Nephron (organoid): Measurements from ENCODE around the gene PPIB.
"Not testable (repeated sequence)": the region's sequence is repeated elsewhere in the genome, so short reads cannot be mapped to it uniquely, and the experiment has no call there.

ENCODE experiments used
- H3K27ac Mint-ChIP-seq, 3 experiments: 2 replicates each; pipeline ENCODE4 v1.8.0; 2020; ENCODE audit warnings: mixed read lengths in 3 of 3, mild to moderate bottlenecking in 2 of 3, moderate library complexity in 1 of 3
- H3K27me3 Mint-ChIP-seq: 2 replicates; pipeline ENCODE4 v1.8.0; 2021; ENCODE audit warnings: low read depth, mild to moderate bottlenecking, moderate library complexity, mixed read lengths
- H3K36me3 Mint-ChIP-seq: 2 replicates; pipeline ENCODE4 v1.8.0; 2020; ENCODE audit warnings: low read depth, mixed read lengths
- H3K4me1 Mint-ChIP-seq: 2 replicates; pipeline ENCODE4 v1.8.0; 2020; ENCODE audit warnings: mixed read lengths
- H3K4me3 Mint-ChIP-seq, 3 experiments: 2 replicates each; pipeline ENCODE4 v1.8.0; 2020; ENCODE audit warnings: mild to moderate bottlenecking in 3 of 3, mixed read lengths in 3 of 3, moderate library complexity in 2 of 3
- H3K9me3 Mint-ChIP-seq: 2 replicates; pipeline ENCODE4 v1.8.0; 2020; ENCODE audit warnings: mixed read lengths
- CTCF ChIP-seq, 3 experiments: fragments of 200-600 bp; sonication (generic); IDR thresholded peaks; one replicate each; pipeline ENCODE4 v1.5.0; 2021; ENCODE audit warnings: antibody characterized with exemption in 3 of 3; ENCODE audit not compliant: unreplicated experiment in 3 of 3

The PPIB gene

GRCh38 chr15:64125978-64126377 lies 36.8 kb downstream of the PPIB start:
- no peaks in the 10 kb centered on the region for H3K9me3 Mint-ChIP-seq
- no peak overlapping the region for H3K4me3 Mint-ChIP-seq
- H3K4me1 Mint-ChIP-seq = no peaks in the 10 kb centered on the region
- no peak for TF ChIP-seq CTCF (IDR thresholded peaks at IDR 0.05; ENCODE audit: unreplicated experiment in 3 of 3)
- no peaks in the 10 kb centered on the region for H3K27me3 Mint-ChIP-seq
- peaks cover 63% of the 10 kb centered on the region for H3K36me3 Mint-ChIP-seq
- no peak overlapping the region for H3K27ac Mint-ChIP-seq

DNA sequence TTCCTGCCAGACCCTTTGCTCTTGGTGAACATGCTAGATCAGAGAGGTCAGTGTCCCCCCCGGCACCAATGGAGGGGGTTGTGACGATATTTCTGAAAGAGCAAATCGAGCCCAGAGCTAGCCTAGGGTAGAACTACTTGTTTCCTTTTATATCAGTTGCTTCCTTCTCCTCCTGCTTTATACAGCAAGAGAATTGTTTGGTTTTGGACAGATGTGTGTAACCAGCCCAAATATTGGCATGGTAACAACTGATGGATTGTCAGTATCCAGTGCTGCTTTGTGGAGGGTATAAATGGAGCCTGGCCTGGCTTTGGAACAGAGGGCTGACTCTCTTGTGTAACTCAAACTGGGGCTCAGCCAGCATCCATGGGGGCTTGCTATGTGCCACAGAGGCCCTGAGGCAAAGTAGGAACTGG lies 39.9 kb downstream of the PPIB start:
- no peak overlapping the region for H3K4me3 Mint-ChIP-seq
- no peaks in the 10 kb centered on the region for H3K9me3 Mint-ChIP-seq
- peaks cover 71% of the 10 kb centered on the region for H3K36me3 Mint-ChIP-seq

GRCh38 chr15:64122444-64122843 lies 40.4 kb downstream of the PPIB start:
- Mint-ChIP-seq H3K9me3 (no peaks in the 10 kb centered on the region), H3K4me3 (no peak overlapping the region), H3K27me3 (no peaks in the 10 kb centered on the region), H3K4me1 (no peaks in the 10 kb centered on the region), H3K36me3 (peaks cover 70% of the 10 kb centered on the region), H3K27ac (no peak overlapping the region)
- no peak for TF ChIP-seq CTCF (IDR thresholded peaks at IDR 0.05; ENCODE audit: unreplicated experiment in 3 of 3)

More for the DNA sequence above, 39.9 kb downstream of the PPIB start:
- Mint-ChIP-seq H3K27ac (no peak overlapping the region), H3K27me3 (no peaks in the 10 kb centered on the region), H3K4me1 (no peaks in the 10 kb centered on the region)
- TF ChIP-seq CTCF (IDR thresholded peaks at IDR 0.05; ENCODE audit: unreplicated experiment in 3 of 3) = no peak

DNA sequence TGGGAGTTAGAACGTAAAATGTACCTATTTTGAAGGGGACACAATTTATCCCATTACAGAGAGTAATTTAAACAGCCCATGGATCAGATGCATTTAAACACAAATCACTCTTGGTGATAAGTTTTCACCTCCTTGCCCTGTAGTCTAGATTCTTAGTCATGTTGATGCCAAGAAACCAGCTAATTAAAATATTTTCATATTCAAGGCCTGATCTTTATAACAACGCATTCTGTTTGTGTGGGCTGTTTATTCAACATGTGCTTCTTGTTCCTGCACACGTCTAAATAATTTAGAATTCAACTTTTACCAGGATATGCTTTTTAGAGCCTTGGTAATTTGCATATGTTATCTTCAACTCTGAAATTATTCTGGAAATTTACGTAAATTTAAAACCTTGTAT lies 41.2 kb downstream of the PPIB start:
- Mint-ChIP-seq H3K27me3 (no peaks in the 10 kb centered on the region), H3K36me3 (peaks cover 70% of the 10 kb centered on the region), H3K4me3 (no peak overlapping the region), H3K4me1 (no peaks in the 10 kb centered on the region), H3K27ac (no peak overlapping the region), H3K9me3 (no peaks in the 10 kb centered on the region)
- no peak for TF ChIP-seq CTCF (IDR thresholded peaks at IDR 0.05; ENCODE audit: unreplicated experiment in 3 of 3)

DNA sequence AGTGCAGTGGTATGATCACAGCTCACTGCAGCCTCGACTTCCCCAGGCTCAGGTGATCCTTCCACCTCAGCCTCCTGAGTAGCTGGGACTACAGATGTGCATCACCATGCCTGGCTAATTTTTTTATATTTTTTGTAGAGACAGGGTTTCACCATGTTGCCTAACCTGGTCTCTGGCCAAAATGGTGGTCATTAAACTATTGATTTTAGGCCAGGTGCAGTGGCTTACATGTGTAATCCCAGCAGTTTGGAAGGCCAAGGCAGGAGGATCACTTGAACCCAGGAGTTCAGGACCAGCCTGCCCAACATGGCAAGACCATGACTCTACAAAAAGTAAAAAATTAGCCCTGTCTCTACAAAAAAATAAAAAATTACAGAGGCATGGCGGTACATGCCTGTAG lies 42.5 kb downstream of the PPIB start:
- not testable (repeated sequence) for H3K9me3 Mint-ChIP-seq, H3K4me1 Mint-ChIP-seq, H3K27me3 Mint-ChIP-seq, H3K4me3 Mint-ChIP-seq, H3K27ac Mint-ChIP-seq
- peaks cover 72% of the 10 kb centered on the region for H3K36me3 Mint-ChIP-seq

DNA sequence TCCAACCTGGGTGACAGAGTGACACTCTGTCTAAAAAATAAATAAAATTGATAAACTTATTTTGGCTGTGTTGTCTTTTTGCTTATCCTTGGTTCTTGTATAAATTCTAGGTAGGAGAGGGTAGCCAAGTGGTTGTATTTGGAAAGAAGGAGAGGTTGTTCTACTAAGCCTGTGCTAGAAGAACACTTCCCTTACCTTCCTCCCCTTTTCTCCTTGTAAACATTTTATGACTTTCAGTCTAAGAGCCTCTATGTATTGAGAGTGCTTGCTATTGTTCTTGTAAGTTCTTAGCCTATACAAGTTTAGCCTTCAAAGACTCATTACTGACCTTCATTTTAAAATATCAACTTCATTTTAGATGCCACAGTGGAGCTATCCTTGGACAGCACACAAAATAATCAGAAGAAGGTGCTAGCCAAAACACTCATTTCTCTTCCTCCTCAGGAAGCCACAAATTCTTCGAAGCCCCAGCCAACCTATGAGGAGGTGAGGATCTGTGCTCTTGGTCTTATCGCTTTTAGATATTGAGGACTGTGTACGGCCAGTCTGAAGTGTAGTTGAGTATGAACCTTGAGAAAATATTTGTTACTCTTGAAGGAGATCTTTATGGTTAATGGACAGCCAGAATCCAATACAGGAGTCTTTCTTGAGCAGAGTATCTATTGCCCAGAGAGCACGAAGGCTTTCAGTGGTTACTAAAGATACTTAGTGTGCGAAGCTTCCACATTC lies 44.9 kb downstream of the PPIB start:
- peak overlapping the region in 1 of 3 experiments; percentile 55 for H3K27ac Mint-ChIP-seq
- no peak for TF ChIP-seq CTCF (IDR thresholded peaks at IDR 0.05; ENCODE audit: unreplicated experiment in 3 of 3)
- H3K36me3 Mint-ChIP-seq = peaks cover 67% of the 10 kb centered on the region
- H3K9me3 Mint-ChIP-seq = no peaks in the 10 kb centered on the region
- H3K4me1 Mint-ChIP-seq = no peaks in the 10 kb centered on the region
- no peaks in the 10 kb centered on the region for H3K27me3 Mint-ChIP-seq
- no peak overlapping the region for H3K4me3 Mint-ChIP-seq
